ENCODE measurements around the gene OSBPL10. TPM values are rescaled to one million over a fixed set of nuclear protein-coding genes. Genes with fewer than 3 reads are reported as not detected.

The OSBPL10 gene, protein sequence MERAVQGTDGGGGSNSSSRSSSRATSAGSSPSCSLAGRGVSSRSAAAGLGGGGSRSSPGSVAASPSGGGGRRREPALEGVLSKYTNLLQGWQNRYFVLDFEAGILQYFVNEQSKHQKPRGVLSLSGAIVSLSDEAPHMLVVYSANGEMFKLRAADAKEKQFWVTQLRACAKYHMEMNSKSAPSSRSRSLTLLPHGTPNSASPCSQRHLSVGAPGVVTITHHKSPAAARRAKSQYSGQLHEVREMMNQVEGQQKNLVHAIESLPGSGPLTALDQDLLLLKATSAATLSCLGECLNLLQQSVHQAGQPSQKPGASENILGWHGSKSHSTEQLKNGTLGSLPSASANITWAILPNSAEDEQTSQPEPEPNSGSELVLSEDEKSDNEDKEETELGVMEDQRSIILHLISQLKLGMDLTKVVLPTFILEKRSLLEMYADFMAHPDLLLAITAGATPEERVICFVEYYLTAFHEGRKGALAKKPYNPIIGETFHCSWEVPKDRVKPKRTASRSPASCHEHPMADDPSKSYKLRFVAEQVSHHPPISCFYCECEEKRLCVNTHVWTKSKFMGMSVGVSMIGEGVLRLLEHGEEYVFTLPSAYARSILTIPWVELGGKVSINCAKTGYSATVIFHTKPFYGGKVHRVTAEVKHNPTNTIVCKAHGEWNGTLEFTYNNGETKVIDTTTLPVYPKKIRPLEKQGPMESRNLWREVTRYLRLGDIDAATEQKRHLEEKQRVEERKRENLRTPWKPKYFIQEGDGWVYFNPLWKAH
- 10 to 100 TPM in 2 of 4 donors, 1 to 10 TPM in 2; 7.9 to 25.5 (median 11.8) TPM for total RNA-seq

DNA sequence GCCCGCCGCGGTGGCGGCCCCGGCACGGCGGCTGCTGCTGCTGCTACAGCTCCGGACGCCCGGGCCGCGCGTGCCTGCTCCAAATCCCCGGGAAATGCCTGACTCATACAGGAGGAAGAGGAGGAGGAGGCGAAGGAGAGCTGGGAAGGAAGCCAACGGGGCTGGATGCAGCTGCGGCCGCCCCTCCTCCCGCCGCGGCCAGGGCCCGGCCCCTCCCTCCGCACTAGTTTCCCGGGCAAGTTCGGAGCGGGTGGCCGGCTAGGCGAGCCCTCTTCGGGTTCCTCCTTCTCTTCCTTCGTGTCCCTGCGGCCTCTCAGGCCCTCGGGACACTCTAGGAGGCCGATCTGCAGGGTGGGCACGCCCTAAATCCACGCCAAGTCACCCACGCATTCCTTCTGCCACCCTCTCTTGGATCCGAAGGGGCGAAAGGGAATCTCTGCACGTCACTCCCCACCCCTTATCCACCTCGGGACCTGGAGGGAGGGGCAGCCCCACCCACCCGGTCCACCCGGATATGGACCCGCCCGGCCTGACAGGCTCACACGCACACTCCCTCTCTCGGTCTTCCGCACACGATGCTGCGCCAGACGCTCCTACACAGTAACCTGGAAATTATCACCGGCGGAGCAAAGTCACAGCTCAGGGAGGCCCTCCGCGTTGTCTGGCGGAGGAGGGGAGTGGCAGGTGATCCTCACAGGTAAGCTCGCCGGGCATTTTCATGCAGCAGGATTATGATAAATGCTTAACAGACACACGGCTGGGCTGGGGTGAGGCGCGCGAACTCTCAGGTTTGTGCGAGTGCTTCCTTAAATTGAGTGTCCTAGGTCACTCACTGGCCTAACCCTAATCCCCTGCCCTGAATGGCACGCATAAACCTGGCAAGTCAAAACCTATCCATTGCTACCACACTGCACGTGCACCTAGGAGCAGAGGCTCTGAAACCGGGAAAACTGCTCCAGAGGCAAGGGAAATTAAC is at the start of gene OSBPL10, which contains the start of gene ZNF860:
OSBPL10 (minus strand) TSS at position 57 of the 976 bp plus-strand sequence. CDS start 83 bp downstream, outside the sequence.
ZNF860 (plus strand) TSS at position 545 of the 976 bp plus-strand sequence. CDS start 7,330 bp downstream, outside the sequence.
- no peaks in the 10 kb centered on the region for H3K9me3 ChIP-seq
- peak within 1 kb of the TSS; percentile 60 to 63 for H3K4me3 ChIP-seq
- H3K36me3 ChIP-seq, result no peaks in the 10 kb centered on the region
- WGBS, 2 donors (ENCODE audit: low coverage in 1 of 2), result 3 to 33% methylated on average over 3 to 12 of the region's 65 CpGs
- H3K27me3 ChIP-seq, result no peaks in the 10 kb centered on the region
- TF ChIP-seq, protein P1, sequence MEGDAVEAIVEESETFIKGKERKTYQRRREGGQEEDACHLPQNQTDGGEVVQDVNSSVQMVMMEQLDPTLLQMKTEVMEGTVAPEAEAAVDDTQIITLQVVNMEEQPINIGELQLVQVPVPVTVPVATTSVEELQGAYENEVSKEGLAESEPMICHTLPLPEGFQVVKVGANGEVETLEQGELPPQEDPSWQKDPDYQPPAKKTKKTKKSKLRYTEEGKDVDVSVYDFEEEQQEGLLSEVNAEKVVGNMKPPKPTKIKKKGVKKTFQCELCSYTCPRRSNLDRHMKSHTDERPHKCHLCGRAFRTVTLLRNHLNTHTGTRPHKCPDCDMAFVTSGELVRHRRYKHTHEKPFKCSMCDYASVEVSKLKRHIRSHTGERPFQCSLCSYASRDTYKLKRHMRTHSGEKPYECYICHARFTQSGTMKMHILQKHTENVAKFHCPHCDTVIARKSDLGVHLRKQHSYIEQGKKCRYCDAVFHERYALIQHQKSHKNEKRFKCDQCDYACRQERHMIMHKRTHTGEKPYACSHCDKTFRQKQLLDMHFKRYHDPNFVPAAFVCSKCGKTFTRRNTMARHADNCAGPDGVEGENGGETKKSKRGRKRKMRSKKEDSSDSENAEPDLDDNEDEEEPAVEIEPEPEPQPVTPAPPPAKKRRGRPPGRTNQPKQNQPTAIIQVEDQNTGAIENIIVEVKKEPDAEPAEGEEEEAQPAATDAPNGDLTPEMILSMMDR (IDR thresholded peaks at IDR 0.05), result peak in 1 of 4 experiments; percentile 15
- TF ChIP-seq POLR2AphosphoS5 (IDR thresholded peaks at IDR 0.05), result peak; percentile 80
- peak; percentile 47 for TF ChIP-seq POLR2A (IDR thresholded peaks at IDR 0.05)
- TF ChIP-seq EP300 (IDR thresholded peaks at IDR 0.05), result no peak
- peak; percentile 93 for ATAC-seq
- H3K4me1 ChIP-seq, result peaks cover 0 to 21% (median 8%) of the 10 kb centered on the region in 3 donors
- H3K27ac ChIP-seq, result peak within 1 kb of the TSS; percentile 41 to 88 (median 85)

DNA sequence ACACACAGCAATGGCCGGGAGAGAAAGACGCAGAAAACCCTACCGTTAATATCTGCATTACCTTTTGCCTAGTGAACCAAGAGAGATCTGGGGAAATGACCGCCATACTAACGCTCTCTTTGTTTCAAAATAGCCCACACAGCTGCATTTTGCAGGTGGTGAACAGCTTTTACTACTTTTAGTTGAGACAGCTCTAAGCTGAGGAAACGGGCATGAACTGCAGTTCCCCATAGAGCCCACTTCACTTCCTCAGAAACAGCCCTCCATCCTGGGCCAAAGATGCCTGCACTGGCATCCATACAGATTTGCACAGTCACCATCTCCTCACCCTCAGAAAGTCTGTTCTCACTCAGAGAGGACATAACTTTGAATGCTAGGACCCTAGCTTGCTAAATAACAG is 45.5 kb upstream of the OSBPL10 start:
- 73 to 82% methylated on average over 4 to 5 of the region's 6 CpGs for WGBS, 2 donors (ENCODE audit: low coverage in 1 of 2)
- no peak overlapping the region for H3K27ac ChIP-seq
- TF ChIP-seq POLR2AphosphoS5 (IDR thresholded peaks at IDR 0.05), result no peak
- TF ChIP-seq POLR2A (IDR thresholded peaks at IDR 0.05), result no peak
- no peak for TF ChIP-seq EP300 (IDR thresholded peaks at IDR 0.05)
- TF ChIP-seq, protein P1 (IDR thresholded peaks at IDR 0.05), result no peak
- no peaks in the 10 kb centered on the region for H3K9me3 ChIP-seq
- no peak for ATAC-seq
- H3K4me1 ChIP-seq, result no peaks in the 10 kb centered on the region
- H3K27me3 ChIP-seq, result no peaks in the 10 kb centered on the region
- H3K4me3 ChIP-seq, result no peak overlapping the region
- no peaks in the 10 kb centered on the region for H3K36me3 ChIP-seq

DNA sequence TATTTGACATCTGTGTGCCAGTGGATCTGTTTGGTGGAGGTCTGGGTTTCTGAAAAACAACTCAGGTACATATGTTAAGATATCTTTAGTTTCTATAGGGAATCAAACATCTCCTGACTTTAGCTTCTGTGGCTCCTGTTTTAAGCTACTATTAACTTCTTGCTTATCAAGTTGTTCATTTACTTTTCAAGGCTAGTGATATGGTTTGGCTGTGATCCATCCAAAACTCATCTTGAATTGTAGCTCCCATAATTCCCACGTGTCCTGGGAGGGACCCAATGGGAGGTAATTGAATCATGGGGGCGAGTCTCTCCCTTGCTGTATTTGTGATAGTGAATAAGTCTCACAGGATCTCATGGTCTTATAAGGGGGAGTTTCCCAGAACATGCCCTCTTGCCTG is 41.9 kb upstream of the OSBPL10 start:
- Histone ChIP-seq H3K36me3 (no peaks in the 10 kb centered on the region), H3K27me3 (no peaks in the 10 kb centered on the region), H3K4me1 (peaks cover 0 to 15% (median 5%) of the 10 kb centered on the region in 3 donors), H3K9me3 (no peaks in the 10 kb centered on the region), H3K4me3 (no peak overlapping the region), H3K27ac (no peak overlapping the region)
- WGBS, 2 donors (ENCODE audit: low coverage in 1 of 2), result 86 to 94% methylated on average over 2 of the region's 2 CpGs
- no peak for ATAC-seq
- TF ChIP-seq EP300 (IDR thresholded peaks at IDR 0.05) (no peak), POLR2A (IDR thresholded peaks at IDR 0.05) (no peak), POLR2AphosphoS5 (IDR thresholded peaks at IDR 0.05) (no peak)
- TF ChIP-seq, protein P1 (IDR thresholded peaks at IDR 0.05), result no peak

DNA sequence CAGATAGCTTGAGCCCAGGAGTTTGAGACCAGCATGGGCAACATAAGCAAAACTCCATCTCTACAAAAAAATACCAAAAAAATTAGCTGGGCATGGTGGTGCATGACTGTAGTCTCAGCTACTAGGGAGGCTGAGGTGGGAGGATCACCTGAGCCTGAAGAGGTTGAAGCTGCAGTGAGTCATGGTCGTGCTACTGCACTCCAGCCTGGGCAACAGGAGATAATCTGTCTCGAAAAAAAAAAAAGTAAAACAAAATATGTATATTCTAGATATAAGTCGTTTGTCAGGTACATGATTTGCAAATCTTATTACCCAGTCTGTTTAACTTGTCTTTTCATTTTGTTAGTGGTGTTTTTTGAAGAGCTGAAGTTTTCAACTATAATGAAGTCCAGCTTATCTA is 40.7 kb upstream of the OSBPL10 start:
- Histone ChIP-seq H3K36me3 (no peaks in the 10 kb centered on the region), H3K27me3 (no peaks in the 10 kb centered on the region), H3K27ac (no peak overlapping the region), H3K9me3 (no peaks in the 10 kb centered on the region), H3K4me1 (peaks cover 0 to 25% (median 5%) of the 10 kb centered on the region in 3 donors), H3K4me3 (no peak overlapping the region)
- WGBS, 2 donors (ENCODE audit: low coverage in 1 of 2), result 51 to 55% methylated on average over 3 of the region's 3 CpGs
- TF ChIP-seq POLR2AphosphoS5 (IDR thresholded peaks at IDR 0.05) (no peak), POLR2A (IDR thresholded peaks at IDR 0.05) (no peak), EP300 (IDR thresholded peaks at IDR 0.05) (no peak)
- TF ChIP-seq, protein P1 (IDR thresholded peaks at IDR 0.05), result no peak
- no peak for ATAC-seq
